LNCaP clone FGC (cell line): ENCODE data around the gene ADGRE3.
"Not testable (repeated sequence)": the region's sequence is repeated elsewhere in the genome, so short reads cannot be mapped to it uniquely, and the experiment has no call there.

ENCODE experiments used
- DNase-seq: peaks from one replicate; pipeline ENCODE4 v3.0.0-alpha.2; 2011; ENCODE audit warnings: low read depth
- H3K4me3 ChIP-seq: 2 replicates; pipeline ENCODE4 v1.5.1; 2011; ENCODE audit warnings: mild to moderate bottlenecking, low read depth, low read length, control low read depth
- TF ChIP-seq, protein P1 (sequence below): IDR thresholded peaks from 2 replicates; pipeline ENCODE4 v1.5.1; 2012; ENCODE audit warnings: mild to moderate bottlenecking; ENCODE audit not compliant: control insufficient read depth, insufficient read depth; ENCODE audit errors: extremely low read depth

The ADGRE3 gene

DNA sequence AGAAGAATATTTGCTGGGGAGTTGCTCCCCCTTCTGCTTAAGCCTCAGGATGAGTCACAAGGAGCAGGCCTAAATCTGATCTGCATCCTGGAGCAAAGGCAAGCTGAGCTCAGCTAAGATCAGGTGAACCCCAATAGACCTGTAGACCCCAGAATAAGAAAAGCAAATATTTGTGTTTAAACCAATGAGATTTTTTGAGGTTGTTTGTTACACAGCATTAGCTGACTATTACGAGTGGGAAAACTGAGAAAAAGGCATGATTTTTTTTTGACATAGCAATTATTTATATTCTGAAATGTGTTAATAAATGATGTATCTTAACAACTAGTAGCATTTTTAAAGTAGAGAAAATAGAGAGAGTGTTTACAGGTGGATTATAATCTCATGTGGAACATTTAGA is 45.1 kb downstream of the ADGRE3 start:
- no peak for DNase-seq
- TF ChIP-seq, protein P1, sequence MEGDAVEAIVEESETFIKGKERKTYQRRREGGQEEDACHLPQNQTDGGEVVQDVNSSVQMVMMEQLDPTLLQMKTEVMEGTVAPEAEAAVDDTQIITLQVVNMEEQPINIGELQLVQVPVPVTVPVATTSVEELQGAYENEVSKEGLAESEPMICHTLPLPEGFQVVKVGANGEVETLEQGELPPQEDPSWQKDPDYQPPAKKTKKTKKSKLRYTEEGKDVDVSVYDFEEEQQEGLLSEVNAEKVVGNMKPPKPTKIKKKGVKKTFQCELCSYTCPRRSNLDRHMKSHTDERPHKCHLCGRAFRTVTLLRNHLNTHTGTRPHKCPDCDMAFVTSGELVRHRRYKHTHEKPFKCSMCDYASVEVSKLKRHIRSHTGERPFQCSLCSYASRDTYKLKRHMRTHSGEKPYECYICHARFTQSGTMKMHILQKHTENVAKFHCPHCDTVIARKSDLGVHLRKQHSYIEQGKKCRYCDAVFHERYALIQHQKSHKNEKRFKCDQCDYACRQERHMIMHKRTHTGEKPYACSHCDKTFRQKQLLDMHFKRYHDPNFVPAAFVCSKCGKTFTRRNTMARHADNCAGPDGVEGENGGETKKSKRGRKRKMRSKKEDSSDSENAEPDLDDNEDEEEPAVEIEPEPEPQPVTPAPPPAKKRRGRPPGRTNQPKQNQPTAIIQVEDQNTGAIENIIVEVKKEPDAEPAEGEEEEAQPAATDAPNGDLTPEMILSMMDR: no peak
- no peak overlapping the region for H3K4me3 ChIP-seq

DNA sequence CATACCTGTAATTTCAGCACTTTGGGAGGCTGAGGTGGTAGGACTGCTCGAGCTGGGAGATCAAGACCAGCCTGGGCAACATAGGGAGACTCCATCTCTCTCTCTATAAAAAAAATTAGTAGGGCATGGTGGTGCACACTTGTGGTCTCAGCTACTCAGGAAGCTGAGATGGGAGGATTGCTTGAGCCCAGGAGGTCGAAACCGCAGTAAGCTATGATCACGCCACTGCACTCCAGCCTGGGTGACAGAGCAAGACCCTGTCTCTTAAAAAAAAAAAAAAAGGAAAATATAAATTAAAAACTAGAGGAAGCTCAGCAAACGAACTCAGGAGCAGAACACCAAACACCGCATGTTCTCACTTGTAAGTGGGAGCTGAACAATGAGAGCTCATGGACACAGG is 50.2 kb downstream of the ADGRE3 start:
- H3K4me3 ChIP-seq, DNase-seq: not testable (repeated sequence)

DNA sequence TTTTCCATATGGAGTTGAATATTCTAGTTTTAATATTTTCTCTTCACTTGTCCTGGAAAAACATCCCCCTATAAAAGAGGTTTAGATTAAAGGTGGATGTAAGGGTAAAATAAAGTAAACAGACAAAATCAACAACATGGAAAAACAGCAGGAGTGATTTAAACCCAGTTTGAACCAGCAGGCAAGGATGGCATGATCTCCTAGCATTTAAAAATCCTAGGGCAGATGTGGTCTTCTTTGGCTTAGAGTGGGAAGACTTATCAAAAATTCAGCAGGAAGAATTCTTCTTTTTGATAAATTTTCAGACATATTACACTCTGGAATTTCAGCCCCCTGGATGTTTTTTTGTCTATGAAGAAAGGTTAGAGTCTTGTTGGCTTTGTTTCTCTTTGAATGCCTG is 55.2 kb downstream of the ADGRE3 start:
- no peak overlapping the region for H3K4me3 ChIP-seq
- TF ChIP-seq, protein P1: no peak
- no peak for DNase-seq

GRCh38 chr19:14616407-14616806 is 58.2 kb downstream of the ADGRE3 start:
- no peak overlapping the region for H3K4me3 ChIP-seq
- DNase-seq: no peak
- TF ChIP-seq, protein P1: no peak

- TF ChIP-seq, protein P1: no peak
- no peak for DNase-seq
- no peak overlapping the region for H3K4me3 ChIP-seq
Measured at GRCh38 chr19:14615623-14616022, 59.0 kb downstream of the ADGRE3 start.

DNA sequence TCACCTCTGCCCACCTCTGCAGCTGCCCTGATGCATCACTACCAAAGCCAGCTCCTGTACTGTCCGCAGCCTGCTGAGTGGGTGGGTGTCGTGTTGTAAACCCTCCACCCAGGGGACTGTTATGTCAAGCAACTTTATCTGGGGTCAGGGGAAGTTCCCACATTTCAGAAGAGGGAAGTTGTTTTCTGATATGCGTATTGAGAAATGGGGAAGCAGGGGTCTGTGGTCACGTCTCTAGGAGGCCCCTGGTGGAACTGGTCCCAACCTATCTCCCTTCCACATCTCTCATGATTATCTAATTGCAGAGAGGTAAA is 60.6 kb downstream of the ADGRE3 start:
- TF ChIP-seq, protein P1: no peak
- H3K4me3 ChIP-seq: no peak overlapping the region
- DNase-seq: no peak

GRCh38 chr19:14613399-14614098 is 61.1 kb downstream of the ADGRE3 start:
- DNase-seq, H3K4me3 ChIP-seq: not testable (repeated sequence)

GRCh38 chr19:14612657-14613056 is 62.0 kb downstream of the ADGRE3 start:
- TF ChIP-seq, protein P1: no peak
- no peak overlapping the region for H3K4me3 ChIP-seq
- no peak for DNase-seq

DNA sequence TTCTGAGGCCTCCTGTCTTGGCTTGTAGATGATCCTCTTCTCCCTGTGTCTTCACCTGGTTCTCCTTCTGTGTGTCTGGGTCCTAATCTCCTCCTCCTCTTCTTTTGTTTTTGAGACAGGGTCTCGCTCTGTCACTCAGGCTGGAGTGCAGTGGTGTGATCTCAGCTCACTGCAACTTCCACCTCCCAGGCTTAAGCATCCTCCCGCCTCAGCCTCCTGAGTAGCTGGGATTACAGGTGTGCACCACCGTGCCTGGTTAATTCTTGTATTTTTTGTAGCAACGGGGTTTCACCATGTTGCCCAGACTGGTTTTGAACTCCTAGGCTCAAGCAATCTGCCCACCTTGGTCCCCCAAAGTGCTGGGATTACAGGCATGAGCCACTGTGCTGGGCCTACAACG is 62.4 kb downstream of the ADGRE3 start:
- not testable (repeated sequence) for H3K4me3 ChIP-seq, DNase-seq
